Epithelial cell of esophagus (primary cell): ENCODE data around the gene TMEM123.

ENCODE experiments used
- DNase-seq: peaks from one replicate; pipeline ENCODE4 v3.0.0; 2010; ENCODE audit warnings: low read depth
- H3K4me3 ChIP-seq: 2 replicates; pipeline ENCODE4 v1.5.1; 2011; ENCODE audit warnings: mild to moderate bottlenecking, low read length, control low read depth
- CTCF ChIP-seq: IDR thresholded peaks from 2 replicates; pipeline ENCODE4 v1.5.1; 2011; ENCODE audit warnings: low read depth, mild to moderate bottlenecking, low read length, control low read depth, inconsistent platforms; ENCODE audit not compliant: insufficient read depth; ENCODE audit errors: missing control alignments

TMEM123 gene

GRCh38 chr11:102494216-102494615 is 41.7 kb upstream of the TMEM123 start:
- TF ChIP-seq CTCF: no peak
- no peak overlapping the region for H3K4me3 ChIP-seq
- DNase-seq: peak; percentile 82

GRCh38 chr11:102493524-102493923 is 41.0 kb upstream of the TMEM123 start:
- no peak overlapping the region for H3K4me3 ChIP-seq

GRCh38 chr11:102491969-102492368 is 39.4 kb upstream of the TMEM123 start:
- DNase-seq: no peak

More at GRCh38 chr11:102493524-102493923, 41.0 kb upstream of the TMEM123 start:
- DNase-seq: peak; percentile 27
- no peak for TF ChIP-seq CTCF

GRCh38 chr11:102489186-102490145 is 36.9 kb upstream of the TMEM123 start:
- TF ChIP-seq CTCF: no peak
- no peak for DNase-seq

More at GRCh38 chr11:102491969-102492368, 39.4 kb upstream of the TMEM123 start:
- no peak for TF ChIP-seq CTCF
- no peak overlapping the region for H3K4me3 ChIP-seq

GRCh38 chr11:102488208-102488607 is 35.6 kb upstream of the TMEM123 start:
- no peak overlapping the region for H3K4me3 ChIP-seq
- TF ChIP-seq CTCF: no peak
- no peak for DNase-seq

More at GRCh38 chr11:102489186-102490145, 36.9 kb upstream of the TMEM123 start:
- H3K4me3 ChIP-seq: no peak overlapping the region

GRCh38 chr11:102487214-102487613 is 34.6 kb upstream of the TMEM123 start:
- no peak for TF ChIP-seq CTCF
- DNase-seq: no peak
- H3K4me3 ChIP-seq: no peak overlapping the region

GRCh38 chr11:102486584-102486983 is 34.0 kb upstream of the TMEM123 start:
- DNase-seq: no peak
- H3K4me3 ChIP-seq: no peak overlapping the region
- no peak for TF ChIP-seq CTCF
